ENCODE results near the gene PTGS1.

Gene PTGS1

DNA sequence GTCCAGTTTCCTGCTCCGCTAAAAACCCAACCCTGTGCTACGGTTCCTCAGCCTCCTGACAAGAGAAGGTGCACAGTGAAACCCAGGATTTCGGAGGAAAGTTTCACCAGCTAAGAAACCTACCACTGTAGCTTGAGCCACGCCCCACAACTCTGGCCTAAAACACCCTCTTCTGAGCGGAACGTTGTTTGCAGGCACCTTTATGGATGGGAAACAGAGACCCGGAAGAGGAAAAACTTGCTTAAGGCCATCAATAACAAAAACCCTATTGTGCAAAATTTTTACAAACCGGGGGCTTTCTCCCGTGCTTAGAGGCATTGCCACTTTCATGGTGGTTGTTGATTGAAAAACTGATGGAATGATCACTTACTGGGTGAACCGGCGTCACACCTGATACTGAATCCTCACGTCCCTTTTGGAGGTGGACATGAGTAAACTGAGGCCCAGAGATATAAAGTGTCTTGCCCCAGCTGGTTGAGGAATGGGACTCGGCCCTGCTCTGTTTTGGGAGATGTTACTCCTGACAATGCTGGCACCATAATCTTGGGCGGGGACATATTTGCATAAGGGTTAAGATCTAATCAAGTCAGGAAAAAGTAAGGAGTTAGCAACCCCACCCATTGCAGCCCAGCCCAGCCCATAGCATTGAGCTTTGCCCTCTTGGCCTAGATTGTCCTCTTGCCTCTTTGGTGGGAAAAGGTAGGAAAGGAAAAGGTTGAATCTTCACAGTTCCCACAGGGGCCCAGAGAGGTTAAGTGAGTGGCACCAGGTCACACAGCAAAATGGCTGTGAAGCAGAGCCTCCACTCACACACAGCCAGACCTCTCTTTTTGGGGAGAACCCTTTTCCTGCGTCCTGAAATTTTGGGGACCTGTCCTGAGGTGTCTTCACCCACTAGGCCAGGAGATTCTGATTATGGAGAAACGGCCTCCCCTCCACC lies 23.2 kb upstream of the PTGS1 start:
- no peak overlapping the region for H3K4me3 ChIP-seq (ENCODE audit: low read depth, low read length)
- TF ChIP-seq CTCF (IDR thresholded peaks at IDR 0.05; ENCODE audit: borderline replicate concordance, insufficient read depth, low read depth, low read length) = no peak

DNA sequence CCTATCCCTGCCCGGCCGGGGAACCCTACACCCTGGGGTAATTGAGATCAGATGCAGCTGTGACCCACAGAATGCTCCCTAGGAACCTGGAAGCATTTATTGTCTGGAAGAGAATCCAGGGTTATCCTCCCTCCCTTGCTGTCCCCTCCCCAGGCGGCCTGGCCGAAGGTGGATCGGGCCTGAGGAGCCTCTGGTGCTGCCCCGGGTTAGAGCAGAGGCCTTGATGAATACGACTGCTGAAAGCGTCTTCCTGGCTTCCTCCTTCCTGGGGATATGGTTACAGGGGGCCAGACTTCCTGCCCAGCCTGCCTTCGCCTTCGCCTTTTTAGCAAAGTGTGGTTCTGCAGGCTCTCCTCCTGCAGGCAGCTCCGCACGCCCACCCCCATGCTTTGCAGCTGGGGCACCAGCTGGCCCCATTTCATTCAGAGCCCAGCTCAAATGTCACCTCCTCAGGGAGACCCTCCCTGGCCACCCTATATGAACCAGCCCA lies 22.5 kb upstream of the PTGS1 start:
- H3K4me3 ChIP-seq (ENCODE audit: low read depth, low read length) = no peak overlapping the region
- TF ChIP-seq CTCF (IDR thresholded peaks at IDR 0.05; ENCODE audit: borderline replicate concordance, insufficient read depth, low read depth, low read length) = no peak

DNA sequence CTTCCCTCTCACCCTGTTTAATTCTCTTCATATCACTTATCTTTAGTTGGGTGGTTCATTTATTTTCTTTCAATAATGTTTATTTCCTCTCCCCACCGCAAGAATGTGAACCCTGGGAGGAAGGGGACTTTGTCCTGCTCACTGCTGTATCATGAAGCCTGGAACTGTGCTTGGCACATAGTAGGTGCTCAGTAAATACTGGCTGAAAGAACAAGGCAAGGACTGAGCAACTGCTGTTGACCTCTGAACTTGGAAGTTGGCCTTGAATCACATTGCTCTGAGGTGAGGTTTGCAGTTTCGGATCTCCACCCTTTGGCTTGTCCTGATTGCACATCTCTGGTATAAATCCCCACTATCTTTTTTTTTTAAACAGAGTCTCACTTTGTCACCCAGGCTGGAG lies 22.0 kb upstream of the PTGS1 start:
- H3K4me3 ChIP-seq (ENCODE audit: low read depth, low read length) = no peak overlapping the region
- TF ChIP-seq CTCF (IDR thresholded peaks at IDR 0.05; ENCODE audit: borderline replicate concordance, insufficient read depth, low read depth, low read length) = no peak

GRCh38 chr9:122349201-122349600 lies 21.6 kb upstream of the PTGS1 start:
- no peak overlapping the region for H3K4me3 ChIP-seq (ENCODE audit: low read depth, low read length)
- TF ChIP-seq CTCF (IDR thresholded peaks at IDR 0.05; ENCODE audit: borderline replicate concordance, insufficient read depth, low read depth, low read length) = no peak

GRCh38 chr9:122350577-122351355 lies 20.1 kb upstream of the PTGS1 start:
- peak; percentile 93 for TF ChIP-seq CTCF (IDR thresholded peaks at IDR 0.05; ENCODE audit: borderline replicate concordance, insufficient read depth, low read depth, low read length)

GRCh38 chr9:122354536-122355199 lies 16.2 kb upstream of the PTGS1 start:
- H3K4me3 ChIP-seq (ENCODE audit: low read depth, low read length) = no peak overlapping the region

More at GRCh38 chr9:122350577-122351355, 20.1 kb upstream of the PTGS1 start:
- H3K4me3 ChIP-seq (ENCODE audit: low read depth, low read length) = no peak overlapping the region

More at GRCh38 chr9:122354536-122355199, 16.2 kb upstream of the PTGS1 start:
- no peak for TF ChIP-seq CTCF (IDR thresholded peaks at IDR 0.05; ENCODE audit: borderline replicate concordance, insufficient read depth, low read depth, low read length)

Data from GM12875 (cell line).